SU-DHL-6 (cell line): Measurements from ENCODE around the gene ADPRH.

Experiments used
- H2AFZ ChIP-seq: fragments of 200-600 bp; sonication (generic); 2 replicates; pipeline ENCODE4 v1.6.1; 2014; ENCODE audit warnings: low read depth, mild to moderate bottlenecking, moderate library complexity, mixed read lengths, antibody characterized with exemption, low read length; ENCODE audit not compliant: severe bottlenecking
- H3F3A ChIP-seq: fragments of 200-600 bp; shearing (Covaris generic); 2 replicates; pipeline ENCODE4 v1.6.0; 2016; ENCODE audit warnings: antibody characterized with exemption, mild to moderate bottlenecking; ENCODE audit not compliant: insufficient read depth
- H3K27ac ChIP-seq: fragments of 200-600 bp; sonication (generic); 2 replicates; pipeline ENCODE4 v1.5.1; 2016; ENCODE audit warnings: low read depth, mild to moderate bottlenecking, low read length, moderate library complexity, mixed read lengths
- H3K27me3 ChIP-seq: fragments of 200-600 bp; sonication (generic), shearing (Covaris generic); 2 replicates; pipeline ENCODE4 v1.6.0; 2014; ENCODE audit warnings: mild to moderate bottlenecking, low read length
- H3K36me3 ChIP-seq: fragments of 200-600 bp; sonication (generic); 2 replicates; pipeline ENCODE4 v1.6.1; 2014; ENCODE audit warnings: mild to moderate bottlenecking, low read length, mixed read lengths
- H3K4me2 ChIP-seq: fragments of 300-600, 200-600 bp; shearing (Covaris generic), sonication (generic); 2 replicates; pipeline ENCODE4 v1.6.0; 2014; ENCODE audit warnings: low read length, low read depth, mild to moderate bottlenecking; ENCODE audit not compliant: poor library complexity, severe bottlenecking
- H3K4me3 ChIP-seq: fragments of 200-600 bp; sonication (generic); 2 replicates; pipeline ENCODE4 v1.5.1; 2014; ENCODE audit warnings: antibody characterized with exemption, low read length, mild to moderate bottlenecking, mixed read lengths; ENCODE audit not compliant: insufficient read depth, poor library complexity, severe bottlenecking
- H3K79me2 ChIP-seq: fragments of 200-600 bp; sonication (generic); 2 replicates; pipeline ENCODE4 v1.6.1; 2014; ENCODE audit warnings: mild to moderate bottlenecking, low read length, moderate library complexity; ENCODE audit not compliant: insufficient read depth
- H3K9ac ChIP-seq: fragments of 200-600 bp; sonication (generic); 2 replicates; pipeline ENCODE4 v1.7.0; 2014; ENCODE audit warnings: mild to moderate bottlenecking, low read length
- H3K9me2 ChIP-seq: fragments of 200-600 bp; sonication (generic); replicated peaks from 2 replicates; pipeline ENCODE4 v1.6.1; 2014; ENCODE audit warnings: low read length; ENCODE audit not compliant: insufficient read depth
- H3K9me3 ChIP-seq: fragments of 200-600 bp; sonication (generic); 2 replicates; pipeline ENCODE4 v1.6.1; 2014; ENCODE audit warnings: low read length, mixed read lengths; ENCODE audit not compliant: insufficient read depth
- H4K20me1 ChIP-seq: fragments of 200-600 bp; sonication (generic); 2 replicates; pipeline ENCODE4 v1.6.1; 2014; ENCODE audit warnings: low read depth, mild to moderate bottlenecking, antibody characterized with exemption, low read length, moderate library complexity, mixed read lengths
- EZH2phosphoT487 ChIP-seq: fragments of 200-600 bp; sonication (generic), shearing (Covaris generic); conservative IDR thresholded peaks from 2 replicates; pipeline ENCODE4 v1.6.1; 2018; ENCODE audit warnings: mild to moderate bottlenecking, antibody characterized with exemption, low read length, moderate library complexity, mixed read lengths
- TF ChIP-seq, protein P1 (sequence below): fragments of 200-600 bp; sonication (generic); IDR thresholded peaks from one replicate; pipeline ENCODE4 v1.5.1; 2017; ENCODE audit warnings: antibody characterized with exemption, mild to moderate bottlenecking, low read length, moderate library complexity; ENCODE audit not compliant: insufficient read depth, poor library complexity, severe bottlenecking

ADPRH gene

DNA sequence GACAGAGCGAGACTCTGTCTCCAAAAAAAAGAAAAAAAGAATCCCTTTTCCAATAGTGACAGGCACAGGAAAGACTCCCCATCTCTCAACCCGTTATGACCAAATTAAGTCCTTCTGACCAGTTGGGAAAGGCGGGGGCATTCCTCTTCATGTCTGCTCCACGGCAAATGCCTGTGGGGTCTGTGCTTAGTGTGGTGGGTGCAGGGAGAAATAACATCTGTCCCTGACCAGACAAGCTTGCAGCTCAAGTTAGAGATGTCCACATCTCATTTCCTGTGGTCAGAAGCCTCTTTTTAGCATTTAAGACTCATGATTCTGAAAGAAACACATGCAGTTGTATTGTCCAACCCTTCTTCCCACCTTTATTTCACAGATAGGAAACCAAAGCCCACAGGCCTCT lies 34.6 kb downstream of the ADPRH start:
- no peaks in the 10 kb centered on the region for H4K20me1 ChIP-seq
- H3K9me2 ChIP-seq: no peaks in the 10 kb centered on the region
- H3K79me2 ChIP-seq: no peaks in the 10 kb centered on the region
- TF ChIP-seq EZH2phosphoT487: no peak
- TF ChIP-seq, protein P1, sequence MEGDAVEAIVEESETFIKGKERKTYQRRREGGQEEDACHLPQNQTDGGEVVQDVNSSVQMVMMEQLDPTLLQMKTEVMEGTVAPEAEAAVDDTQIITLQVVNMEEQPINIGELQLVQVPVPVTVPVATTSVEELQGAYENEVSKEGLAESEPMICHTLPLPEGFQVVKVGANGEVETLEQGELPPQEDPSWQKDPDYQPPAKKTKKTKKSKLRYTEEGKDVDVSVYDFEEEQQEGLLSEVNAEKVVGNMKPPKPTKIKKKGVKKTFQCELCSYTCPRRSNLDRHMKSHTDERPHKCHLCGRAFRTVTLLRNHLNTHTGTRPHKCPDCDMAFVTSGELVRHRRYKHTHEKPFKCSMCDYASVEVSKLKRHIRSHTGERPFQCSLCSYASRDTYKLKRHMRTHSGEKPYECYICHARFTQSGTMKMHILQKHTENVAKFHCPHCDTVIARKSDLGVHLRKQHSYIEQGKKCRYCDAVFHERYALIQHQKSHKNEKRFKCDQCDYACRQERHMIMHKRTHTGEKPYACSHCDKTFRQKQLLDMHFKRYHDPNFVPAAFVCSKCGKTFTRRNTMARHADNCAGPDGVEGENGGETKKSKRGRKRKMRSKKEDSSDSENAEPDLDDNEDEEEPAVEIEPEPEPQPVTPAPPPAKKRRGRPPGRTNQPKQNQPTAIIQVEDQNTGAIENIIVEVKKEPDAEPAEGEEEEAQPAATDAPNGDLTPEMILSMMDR: no peak
- H3K27me3 ChIP-seq: no peaks in the 10 kb centered on the region
- H3F3A ChIP-seq: no peaks in the 10 kb centered on the region
- no peaks in the 10 kb centered on the region for H3K9me3 ChIP-seq
- H3K4me3 ChIP-seq: no peak overlapping the region
- H3K27ac ChIP-seq: no peak overlapping the region
- no peak overlapping the region for H2AFZ ChIP-seq
- H3K4me2 ChIP-seq: no peak overlapping the region
- no peaks in the 10 kb centered on the region for H3K36me3 ChIP-seq
- no peak overlapping the region for H3K9ac ChIP-seq

DNA sequence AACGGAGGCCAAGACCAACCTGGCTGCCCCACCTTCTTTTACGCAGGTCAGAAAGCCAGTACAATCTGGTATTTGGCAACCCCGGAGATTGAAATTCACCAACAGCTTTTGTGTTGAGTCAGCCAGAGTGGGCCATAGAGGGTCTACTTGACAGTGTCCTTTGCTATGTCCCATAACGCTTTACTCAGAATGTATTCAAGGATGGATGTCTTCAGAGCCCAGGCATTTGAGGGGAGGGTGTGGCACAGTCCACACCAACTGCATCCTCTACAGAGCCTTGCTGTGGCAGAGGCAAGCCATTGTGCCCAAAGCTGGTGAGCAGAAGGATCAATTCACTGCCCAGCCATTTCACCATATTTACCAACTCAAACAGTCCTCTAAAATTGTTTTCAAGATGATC lies 36.8 kb downstream of the ADPRH start:
- Histone ChIP-seq H3K9ac (no peak overlapping the region), H3K4me3 (no peak overlapping the region), H3K36me3 (no peaks in the 10 kb centered on the region), H3F3A (no peaks in the 10 kb centered on the region), H2AFZ (no peak overlapping the region), H3K79me2 (no peaks in the 10 kb centered on the region), H3K9me3 (no peaks in the 10 kb centered on the region), H3K27ac (no peak overlapping the region), H3K4me2 (no peak overlapping the region), H3K27me3 (no peaks in the 10 kb centered on the region), H3K9me2 (no peaks in the 10 kb centered on the region), H4K20me1 (no peaks in the 10 kb centered on the region)
- TF ChIP-seq, protein P1: no peak

DNA sequence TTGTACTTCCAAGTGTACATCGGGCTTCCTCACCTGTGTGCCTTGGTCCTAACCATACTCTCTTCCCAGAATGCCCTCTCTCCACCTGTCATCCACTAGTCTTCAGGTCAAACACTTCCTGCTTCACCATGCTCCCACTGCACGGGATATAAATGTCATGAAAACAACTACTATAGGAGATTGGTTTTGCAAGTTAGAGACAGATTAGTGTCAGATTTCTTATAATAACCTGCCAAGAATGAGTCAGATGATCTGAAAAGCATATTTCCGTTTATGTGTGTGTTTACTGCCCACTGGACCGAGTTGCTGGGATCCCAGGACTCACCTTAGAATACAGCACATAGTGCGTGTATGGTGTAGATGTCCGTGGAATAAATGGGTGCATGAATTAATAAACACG lies 39.8 kb downstream of the ADPRH start:
- Histone ChIP-seq H3K9me3 (no peaks in the 10 kb centered on the region), H3K9ac (no peak overlapping the region), H3K36me3 (no peaks in the 10 kb centered on the region), H3K79me2 (no peaks in the 10 kb centered on the region), H3K27ac (no peak overlapping the region), H4K20me1 (no peaks in the 10 kb centered on the region), H3K27me3 (no peaks in the 10 kb centered on the region), H2AFZ (no peak overlapping the region), H3F3A (no peaks in the 10 kb centered on the region), H3K4me2 (no peak overlapping the region), H3K9me2 (no peaks in the 10 kb centered on the region), H3K4me3 (no peak overlapping the region)
- no peak for TF ChIP-seq EZH2phosphoT487
- TF ChIP-seq, protein P1: no peak

DNA sequence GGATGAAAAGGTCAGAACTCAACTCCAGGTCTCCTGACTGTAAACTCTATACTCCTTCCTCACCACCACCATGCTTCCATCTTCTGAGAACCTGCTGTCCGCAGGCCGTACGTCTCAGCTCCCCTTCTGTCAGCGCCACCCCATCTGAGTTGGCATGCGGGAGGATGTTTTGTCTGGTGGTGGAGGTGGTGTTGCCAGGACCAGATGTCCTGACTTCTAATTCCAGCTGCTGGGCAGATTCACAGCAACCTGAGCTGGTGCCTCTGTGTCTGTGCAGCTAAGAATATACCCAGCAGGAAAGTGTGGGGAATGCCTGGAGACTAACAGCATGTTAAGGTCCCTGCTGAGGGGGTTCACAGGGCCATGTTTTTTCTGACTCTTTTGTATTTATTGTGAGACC lies 41.6 kb downstream of the ADPRH start:
- Histone ChIP-seq H3K9me3 (no peaks in the 10 kb centered on the region), H3K4me3 (no peak overlapping the region), H3K9me2 (no peaks in the 10 kb centered on the region), H3K9ac (no peak overlapping the region), H3K27ac (no peak overlapping the region), H4K20me1 (no peaks in the 10 kb centered on the region), H3K79me2 (no peaks in the 10 kb centered on the region), H3F3A (no peaks in the 10 kb centered on the region), H3K4me2 (no peak overlapping the region), H2AFZ (no peak overlapping the region), H3K36me3 (no peaks in the 10 kb centered on the region), H3K27me3 (no peaks in the 10 kb centered on the region)
- TF ChIP-seq, protein P1: no peak
- TF ChIP-seq EZH2phosphoT487: no peak
